HCT116 (cell line): ENCODE measurements around the gene ASB6.

Experiments
- CEBPB ChIP-seq: IDR thresholded peaks from 2 replicates; pipeline ENCODE4 v1.6.1; 2012; ENCODE audit warnings: low read depth
- EZH2 ChIP-seq: fragments of 200-600 bp; sonication (generic); IDR thresholded peaks from 2 replicates; pipeline ENCODE4 v1.6.1; 2017; ENCODE audit warnings: antibody characterized with exemption, mixed run types
- JUND ChIP-seq: IDR thresholded peaks from 2 replicates; pipeline ENCODE4 v1.6.1; 2012
- POLR2A ChIP-seq: IDR thresholded peaks from 2 replicates; pipeline ENCODE4 v1.7.0; 2011; ENCODE audit warnings: borderline replicate concordance; ENCODE audit not compliant: insufficient read depth, insufficient read length; ENCODE audit errors: extremely low read depth
- POLR2AphosphoS5 ChIP-seq: IDR thresholded peaks from 2 replicates; pipeline ENCODE4 v1.6.1; 2011; ENCODE audit warnings: mild to moderate bottlenecking, low read depth, low read length, moderate library complexity
- RAD21 ChIP-seq: IDR thresholded peaks from 2 replicates; pipeline ENCODE4 v1.6.1; 2012; ENCODE audit warnings: low read depth, mild to moderate bottlenecking
- SIN3A ChIP-seq: IDR thresholded peaks from 2 replicates; pipeline ENCODE4 v1.6.1; 2012; ENCODE audit warnings: low read depth
- SP1 ChIP-seq: IDR thresholded peaks from 2 replicates; pipeline ENCODE4 v1.6.1; 2012; ENCODE audit warnings: low read depth
- ZNF274 ChIP-seq: fragments of 200-500 bp; sonication (Bioruptor generic); IDR thresholded peaks from 2 replicates; pipeline ENCODE4 v1.6.1; 2014; ENCODE audit warnings: mild to moderate bottlenecking, low read depth, low read length, inconsistent platforms
- TF ChIP-seq, protein P1 (sequence below), 3 experiments: fragments of 200-600 bp in 1 of 3; sonication (generic) in 1 of 3; IDR thresholded peaks in 2 of 3; conservative IDR thresholded peaks in 1 of 3; 2 replicates each; pipeline ENCODE4 v1.5.1; 2012 to 2017; ENCODE audit warnings: low read depth in 2 of 3, low read length in 2 of 3, antibody characterized with exemption in 1 of 3, borderline replicate concordance in 1 of 3, control low read depth in 1 of 3, mild to moderate bottlenecking in 1 of 3, mixed read lengths in 1 of 3, mixed run types in 1 of 3, moderate library complexity in 1 of 3; ENCODE audit not compliant: insufficient read depth in 1 of 3
- TF ChIP-seq, protein P2 (sequence below): IDR thresholded peaks from 2 replicates; pipeline ENCODE4 v1.6.1; 2011; ENCODE audit warnings: mild to moderate bottlenecking, low read length, moderate library complexity; ENCODE audit not compliant: insufficient replicate concordance; ENCODE audit errors: extremely low read depth

DNA sequence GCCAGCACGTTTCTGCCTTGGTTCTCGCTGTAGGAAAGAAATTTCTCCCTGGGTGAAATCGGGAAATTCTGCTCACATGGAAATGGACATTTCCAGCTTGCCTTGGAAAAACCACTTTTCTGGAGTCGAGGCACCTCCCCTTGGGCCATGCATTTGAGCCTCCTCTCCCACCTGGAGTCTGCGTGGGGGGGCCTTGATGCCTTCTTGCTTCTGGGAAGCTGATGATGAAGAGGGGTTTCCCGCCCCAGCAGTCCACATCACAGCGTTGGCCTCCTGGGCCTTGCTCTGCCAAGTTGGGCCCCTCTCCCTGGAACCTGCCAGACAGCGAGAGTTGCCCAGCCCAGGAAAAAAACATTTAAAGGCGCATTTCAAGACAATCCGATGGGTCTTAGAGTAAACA, 1.8 kb upstream of the ASB6 start:
- TF ChIP-seq, protein P1, sequence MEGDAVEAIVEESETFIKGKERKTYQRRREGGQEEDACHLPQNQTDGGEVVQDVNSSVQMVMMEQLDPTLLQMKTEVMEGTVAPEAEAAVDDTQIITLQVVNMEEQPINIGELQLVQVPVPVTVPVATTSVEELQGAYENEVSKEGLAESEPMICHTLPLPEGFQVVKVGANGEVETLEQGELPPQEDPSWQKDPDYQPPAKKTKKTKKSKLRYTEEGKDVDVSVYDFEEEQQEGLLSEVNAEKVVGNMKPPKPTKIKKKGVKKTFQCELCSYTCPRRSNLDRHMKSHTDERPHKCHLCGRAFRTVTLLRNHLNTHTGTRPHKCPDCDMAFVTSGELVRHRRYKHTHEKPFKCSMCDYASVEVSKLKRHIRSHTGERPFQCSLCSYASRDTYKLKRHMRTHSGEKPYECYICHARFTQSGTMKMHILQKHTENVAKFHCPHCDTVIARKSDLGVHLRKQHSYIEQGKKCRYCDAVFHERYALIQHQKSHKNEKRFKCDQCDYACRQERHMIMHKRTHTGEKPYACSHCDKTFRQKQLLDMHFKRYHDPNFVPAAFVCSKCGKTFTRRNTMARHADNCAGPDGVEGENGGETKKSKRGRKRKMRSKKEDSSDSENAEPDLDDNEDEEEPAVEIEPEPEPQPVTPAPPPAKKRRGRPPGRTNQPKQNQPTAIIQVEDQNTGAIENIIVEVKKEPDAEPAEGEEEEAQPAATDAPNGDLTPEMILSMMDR (IDR thresholded peaks at IDR 0.05 in 2 of 3, conservative IDR thresholded peaks at IDR 0.05 in 1 of 3; ENCODE audit: borderline replicate concordance in 1 of 3, insufficient read depth in 1 of 3, low read depth in 2 of 3, low read length in 2 of 3), result no peak
- no peak for TF ChIP-seq JUND
- no peak for TF ChIP-seq SIN3A
- TF ChIP-seq ZNF274, result no peak
- TF ChIP-seq POLR2A, result no peak
- no peak for TF ChIP-seq EZH2
- TF ChIP-seq RAD21, result no peak
- TF ChIP-seq SP1, result no peak
- no peak for TF ChIP-seq CEBPB
- no peak for TF ChIP-seq POLR2AphosphoS5
- TF ChIP-seq, protein P2, sequence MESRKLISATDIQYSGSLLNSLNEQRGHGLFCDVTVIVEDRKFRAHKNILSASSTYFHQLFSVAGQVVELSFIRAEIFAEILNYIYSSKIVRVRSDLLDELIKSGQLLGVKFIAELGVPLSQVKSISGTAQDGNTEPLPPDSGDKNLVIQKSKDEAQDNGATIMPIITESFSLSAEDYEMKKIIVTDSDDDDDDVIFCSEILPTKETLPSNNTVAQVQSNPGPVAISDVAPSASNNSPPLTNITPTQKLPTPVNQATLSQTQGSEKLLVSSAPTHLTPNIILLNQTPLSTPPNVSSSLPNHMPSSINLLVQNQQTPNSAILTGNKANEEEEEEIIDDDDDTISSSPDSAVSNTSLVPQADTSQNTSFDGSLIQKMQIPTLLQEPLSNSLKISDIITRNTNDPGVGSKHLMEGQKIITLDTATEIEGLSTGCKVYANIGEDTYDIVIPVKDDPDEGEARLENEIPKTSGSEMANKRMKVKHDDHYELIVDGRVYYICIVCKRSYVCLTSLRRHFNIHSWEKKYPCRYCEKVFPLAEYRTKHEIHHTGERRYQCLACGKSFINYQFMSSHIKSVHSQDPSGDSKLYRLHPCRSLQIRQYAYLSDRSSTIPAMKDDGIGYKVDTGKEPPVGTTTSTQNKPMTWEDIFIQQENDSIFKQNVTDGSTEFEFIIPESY, result no peak
